Esophagus squamous epithelium (tissue), 4 donors: ENCODE data around the gene ULK4.

ENCODE experiments used
- POLR2A ChIP-seq, 4 donors: fragments of 450-650 bp; IDR thresholded peaks; one replicate each; pipeline ENCODE4 v1.6.1; 2017; ENCODE audit warnings: antibody characterized with exemption in 4 of 4, mild to moderate bottlenecking in 4 of 4, moderate library complexity in 3 of 4
- TF ChIP-seq, protein P1 (sequence below), 6 experiments: fragments of 450-650 bp in 4 of 6; fragments of 200-600 bp in 2 of 6; sonication (generic) in 2 of 6; IDR thresholded peaks; one replicate each; pipeline ENCODE4 v1.5.1; 2016 to 2019; ENCODE audit warnings: antibody characterized with exemption in 6 of 6, mild to moderate bottlenecking in 4 of 6, moderate library complexity in 4 of 6

DNA sequence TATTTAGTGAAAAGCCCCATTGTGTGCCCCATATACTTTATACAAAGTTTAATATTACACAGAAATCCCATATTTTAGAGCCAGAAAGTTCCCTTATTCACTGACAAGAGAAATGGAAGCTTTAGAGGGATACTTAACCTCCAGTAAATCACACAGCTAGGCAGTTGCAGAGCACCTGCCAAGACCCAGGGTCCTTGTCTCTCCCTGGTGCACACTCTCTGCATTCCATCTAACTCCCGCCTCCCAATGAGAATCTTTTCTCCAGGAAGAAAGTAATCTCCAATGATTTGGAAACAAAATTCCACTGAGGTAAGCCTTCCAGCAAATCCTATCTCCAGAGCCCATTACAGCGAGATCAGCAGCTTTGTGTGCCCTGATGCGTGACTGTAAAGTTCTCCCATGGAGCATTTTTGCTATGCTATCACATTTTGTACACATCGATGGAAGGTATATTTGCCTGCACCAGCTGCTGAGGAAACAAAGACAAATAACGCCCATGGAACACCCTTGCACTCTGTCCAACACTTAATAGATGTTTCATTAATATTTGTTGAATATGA, 41.4 kb downstream of the ULK4 start:
- TF ChIP-seq, protein P1, sequence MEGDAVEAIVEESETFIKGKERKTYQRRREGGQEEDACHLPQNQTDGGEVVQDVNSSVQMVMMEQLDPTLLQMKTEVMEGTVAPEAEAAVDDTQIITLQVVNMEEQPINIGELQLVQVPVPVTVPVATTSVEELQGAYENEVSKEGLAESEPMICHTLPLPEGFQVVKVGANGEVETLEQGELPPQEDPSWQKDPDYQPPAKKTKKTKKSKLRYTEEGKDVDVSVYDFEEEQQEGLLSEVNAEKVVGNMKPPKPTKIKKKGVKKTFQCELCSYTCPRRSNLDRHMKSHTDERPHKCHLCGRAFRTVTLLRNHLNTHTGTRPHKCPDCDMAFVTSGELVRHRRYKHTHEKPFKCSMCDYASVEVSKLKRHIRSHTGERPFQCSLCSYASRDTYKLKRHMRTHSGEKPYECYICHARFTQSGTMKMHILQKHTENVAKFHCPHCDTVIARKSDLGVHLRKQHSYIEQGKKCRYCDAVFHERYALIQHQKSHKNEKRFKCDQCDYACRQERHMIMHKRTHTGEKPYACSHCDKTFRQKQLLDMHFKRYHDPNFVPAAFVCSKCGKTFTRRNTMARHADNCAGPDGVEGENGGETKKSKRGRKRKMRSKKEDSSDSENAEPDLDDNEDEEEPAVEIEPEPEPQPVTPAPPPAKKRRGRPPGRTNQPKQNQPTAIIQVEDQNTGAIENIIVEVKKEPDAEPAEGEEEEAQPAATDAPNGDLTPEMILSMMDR (IDR thresholded peaks at IDR 0.05) = no peak
- no peak for TF ChIP-seq POLR2A (IDR thresholded peaks at IDR 0.05)
